ENCODE results near the gene EPHA5.

GRCh38 chr4:65665771-65666523, 4.3 kb downstream of the EPHA5 start:
- TF ChIP-seq ZBTB7A (IDR thresholded peaks at IDR 0.05; ENCODE audit: low read depth), result no peak
- TF ChIP-seq YY1 (IDR thresholded peaks at IDR 0.05; ENCODE audit: low read depth), result no peak
- TF ChIP-seq TAF1 (IDR thresholded peaks at IDR 0.05; ENCODE audit: low read depth), result no peak
- TF ChIP-seq TCF12 (IDR thresholded peaks at IDR 0.05; ENCODE audit: low read depth), result no peak
- TF ChIP-seq EGR1 (IDR thresholded peaks at IDR 0.05), result no peak
- no peak for TF ChIP-seq EP300 (IDR thresholded peaks at IDR 0.05; ENCODE audit: borderline replicate concordance)
- TF ChIP-seq, protein P1, sequence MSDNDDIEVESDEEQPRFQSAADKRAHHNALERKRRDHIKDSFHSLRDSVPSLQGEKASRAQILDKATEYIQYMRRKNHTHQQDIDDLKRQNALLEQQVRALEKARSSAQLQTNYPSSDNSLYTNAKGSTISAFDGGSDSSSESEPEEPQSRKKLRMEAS (IDR thresholded peaks at IDR 0.05), result no peak
- TF ChIP-seq RAD21 (IDR thresholded peaks at IDR 0.05; ENCODE audit: low read depth), result no peak
- no peak for TF ChIP-seq REST (IDR thresholded peaks at IDR 0.05; ENCODE audit: low read depth)
- TF ChIP-seq CEBPB (IDR thresholded peaks at IDR 0.05), result no peak
- no peak for TF ChIP-seq USF1 (IDR thresholded peaks at IDR 0.05)
- no peak for TF ChIP-seq CREB1 (IDR thresholded peaks at IDR 0.05; ENCODE audit: low read depth)
- 0 out of 2 replicates have a peak, but pooled peaks have one; percentile 9 for TF ChIP-seq NFIC (IDR thresholded peaks at IDR 0.05)
- no peak for TF ChIP-seq TEAD4 (IDR thresholded peaks at IDR 0.05)

Measured in Ishikawa (cell line).